GM18498 (cell line): ENCODE results near the gene ENDOD1.
"Not testable (repeated sequence)": the region's sequence is repeated elsewhere in the genome, so short reads cannot be mapped to it uniquely, and the experiment has no call there.

Source experiments
- ATAC-seq: cut with Tn5 transposase; IDR thresholded peaks from one replicate; pipeline ENCODE4 v1.9.1; 2021; ENCODE audit warnings: mild to moderate bottlenecking, moderate library complexity; ENCODE audit not compliant: unreplicated experiment

ENDOD1 gene

GRCh38 chr11:95102733-95103132, 13.1 kb downstream of the ENDOD1 start:
- ATAC-seq = no peak

DNA sequence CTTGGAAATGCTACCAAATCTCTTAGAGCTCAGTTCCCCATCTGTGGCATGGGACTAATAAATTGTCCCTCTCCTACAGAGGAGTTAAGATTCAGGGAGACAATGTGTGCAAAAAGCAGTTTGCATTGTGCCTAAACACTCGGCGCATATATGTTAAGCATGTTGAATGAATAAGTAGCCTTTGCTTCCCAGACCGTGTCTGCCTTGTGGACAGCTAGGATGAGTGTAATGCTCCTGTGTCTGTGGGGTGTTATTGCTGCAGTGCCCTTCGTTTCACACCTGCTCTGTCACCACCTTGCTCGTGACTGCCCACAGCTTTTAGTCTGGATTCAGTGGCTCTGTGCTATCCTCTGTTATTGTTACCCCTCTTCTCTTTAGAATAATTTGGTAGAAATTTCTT, 14.1 kb downstream of the ENDOD1 start:
- ATAC-seq = no peak

DNA sequence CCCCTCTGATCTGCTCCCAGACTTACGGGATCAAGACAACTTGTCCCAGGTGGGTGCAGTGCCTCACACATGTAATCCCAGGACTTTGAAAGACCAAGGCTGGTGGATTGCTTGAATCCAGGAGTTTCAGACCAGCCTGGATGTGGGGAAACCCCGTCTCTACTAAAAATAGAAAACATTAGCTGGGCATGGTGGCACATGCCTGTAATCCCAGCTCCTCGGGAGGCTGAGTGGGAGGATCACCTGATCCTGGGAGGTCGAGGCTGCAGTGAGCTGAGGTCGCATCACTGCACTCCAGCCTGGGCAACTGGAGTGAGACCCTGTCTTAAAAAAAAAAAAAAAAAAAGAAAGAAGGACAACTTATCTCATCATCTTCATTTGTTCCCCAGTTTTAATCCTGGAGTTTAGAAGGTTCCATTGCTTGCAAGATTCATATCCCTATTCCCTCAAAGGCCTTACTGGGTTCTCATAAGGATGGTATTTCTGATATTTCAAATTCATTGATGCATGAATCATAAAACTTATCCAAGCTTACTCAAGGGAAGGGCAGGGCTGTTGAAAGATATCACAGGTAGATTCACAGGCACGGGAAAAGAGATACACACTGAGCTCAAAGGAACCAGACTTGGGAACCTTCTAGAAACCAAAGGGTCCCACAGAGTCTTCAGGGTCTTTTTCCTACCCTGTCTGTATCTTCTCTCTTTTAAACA, 14.6 kb downstream of the ENDOD1 start:
- ATAC-seq = no peak

- ATAC-seq = no peak
These were observed 15.2 kb downstream of the ENDOD1 start for GRCh38 chr11:95104856-95105255.

- ATAC-seq = no peak
These were observed 18.5 kb downstream of the ENDOD1 start for GRCh38 chr11:95108159-95108611.

GRCh38 chr11:95108671-95109551, 19.3 kb downstream of the ENDOD1 start:
- ATAC-seq = no peak

DNA sequence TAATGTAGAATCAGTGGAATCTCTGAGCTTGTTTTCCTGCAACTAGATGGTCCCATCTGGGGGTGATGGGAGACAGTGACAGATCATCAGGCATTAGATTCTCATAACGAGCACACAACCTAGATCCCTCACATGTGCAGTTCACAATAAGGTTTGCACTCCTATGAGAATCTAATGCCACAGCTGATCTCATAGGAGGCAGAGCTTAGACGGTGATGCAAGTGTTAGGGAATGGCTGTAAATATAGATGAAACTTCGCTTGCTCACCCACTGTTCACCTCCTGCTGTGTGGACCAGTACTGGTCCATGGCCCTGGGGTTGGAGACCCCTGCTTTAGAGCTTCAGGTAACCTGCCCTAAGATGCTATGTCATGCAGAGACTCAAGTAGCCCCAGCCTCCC, 21.8 kb downstream of the ENDOD1 start:
- ATAC-seq = not testable (repeated sequence)

DNA sequence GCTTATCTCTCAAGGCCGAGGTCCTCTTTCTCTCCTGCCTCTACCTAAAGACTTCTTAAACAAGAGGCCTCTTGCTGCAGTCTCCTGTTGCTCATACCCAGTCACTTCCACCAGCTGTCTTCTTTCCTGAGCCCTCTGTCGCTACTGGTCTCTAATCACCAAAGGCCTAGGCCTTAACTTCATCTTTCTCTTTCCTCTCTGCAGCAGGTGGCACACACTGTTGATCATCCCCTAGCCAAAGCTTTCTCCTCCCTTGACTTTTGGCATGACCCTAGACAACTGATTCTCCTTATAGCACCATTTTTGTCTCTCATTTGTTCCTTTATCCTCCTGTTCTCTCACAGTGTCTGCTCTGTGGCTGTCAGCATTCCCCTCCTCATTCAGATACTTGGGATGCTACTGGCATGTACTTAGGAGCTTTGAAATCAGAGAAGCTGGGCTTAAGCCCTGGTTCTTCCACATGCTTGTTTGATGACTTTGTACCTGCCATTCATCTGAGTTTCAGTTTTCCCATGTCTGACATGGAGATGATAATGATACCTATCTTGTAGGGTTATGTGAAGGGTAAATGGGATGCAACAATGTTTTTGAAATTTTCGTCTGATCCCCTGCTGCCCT, 22.4 kb downstream of the ENDOD1 start:
- ATAC-seq = no peak

- ATAC-seq = no peak
These were observed 26.0 kb downstream of the ENDOD1 start for GRCh38 chr11:95115597-95115996.

- no peak for ATAC-seq
These were observed 29.9 kb downstream of the ENDOD1 start for GRCh38 chr11:95119361-95120060.

DNA sequence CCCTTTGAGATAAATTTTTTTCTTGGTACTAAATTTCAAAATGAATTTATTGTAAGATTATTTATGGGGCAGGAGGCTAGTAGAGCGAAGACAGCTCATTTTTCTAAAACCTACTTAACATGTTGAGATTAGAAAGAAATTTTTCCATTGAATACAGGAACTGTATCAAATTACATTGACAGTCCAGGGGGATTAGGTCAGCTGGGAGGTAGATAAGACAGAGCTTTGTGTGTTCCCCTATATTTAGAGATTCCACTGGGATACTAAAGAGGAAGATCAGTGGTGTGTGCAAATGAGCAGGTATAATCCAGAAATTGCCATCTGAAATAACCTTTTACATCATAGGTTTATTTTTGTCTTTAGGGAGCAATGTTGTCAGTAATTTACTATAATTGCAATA, 32.1 kb downstream of the ENDOD1 start:
- ATAC-seq = no peak

GRCh38 chr11:95123556-95123955, 33.9 kb downstream of the ENDOD1 start:
- no peak for ATAC-seq

DNA sequence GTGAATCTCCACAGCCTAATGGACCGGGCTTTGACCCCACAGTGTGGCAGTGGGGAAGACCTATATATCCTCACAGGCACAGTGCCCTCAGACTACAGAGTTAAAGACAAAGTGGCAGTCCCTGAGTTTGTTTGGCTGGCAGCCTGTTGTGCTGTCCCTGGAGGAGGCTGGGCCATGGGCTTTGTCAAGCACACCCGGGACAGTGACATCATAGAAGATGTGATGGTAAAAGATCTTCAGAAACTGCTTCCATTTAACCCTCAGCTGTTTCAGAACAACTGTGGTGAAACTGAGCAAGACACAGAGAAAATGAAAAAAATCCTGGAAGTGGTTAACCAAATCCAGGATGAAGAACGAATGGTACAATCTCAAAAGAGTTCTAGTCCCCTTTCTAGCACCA, 39.0 kb downstream of the ENDOD1 start:
- ATAC-seq = no peak

DNA sequence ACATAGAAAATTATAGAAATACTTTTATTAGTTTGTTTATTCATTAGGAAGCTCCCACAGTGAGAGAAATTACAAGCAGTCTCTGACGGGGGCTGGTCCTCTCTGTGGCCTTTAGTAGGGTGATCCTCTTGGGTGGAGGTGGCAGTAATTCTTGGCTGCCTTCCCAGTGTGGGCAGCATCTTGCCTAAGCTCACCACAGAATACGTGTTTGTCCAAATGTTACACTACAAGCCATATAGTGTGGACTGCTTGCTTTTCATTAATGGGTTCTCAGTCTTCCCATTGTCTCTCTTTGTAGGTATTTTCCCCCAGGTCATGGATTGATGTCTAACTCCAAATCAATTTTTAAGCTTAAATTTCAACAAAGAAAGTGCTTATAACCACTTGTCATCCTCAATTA, 43.3 kb downstream of the ENDOD1 start:
- ATAC-seq = no peak

GRCh38 chr11:95134491-95134890, 44.8 kb downstream of the ENDOD1 start:
- ATAC-seq = no peak

DNA sequence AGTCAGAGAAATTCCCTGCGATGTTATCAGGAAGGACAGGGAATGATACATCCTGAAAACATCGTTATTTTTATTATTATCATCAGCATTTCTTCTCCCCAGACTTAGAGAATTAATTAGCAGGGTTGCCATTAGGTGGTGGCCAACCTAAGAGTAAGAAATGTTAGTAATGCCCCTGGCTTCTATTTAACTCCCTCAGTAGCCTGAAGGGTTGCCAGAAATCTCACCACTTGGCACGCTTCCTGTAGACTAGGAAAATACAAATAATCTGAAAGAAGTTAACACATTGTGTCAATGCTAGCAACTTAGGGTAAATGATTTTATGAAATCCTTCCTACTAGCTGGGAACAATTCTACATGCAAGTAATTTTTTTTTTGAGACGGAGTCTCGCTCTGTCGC, 45.5 kb downstream of the ENDOD1 start:
- no peak for ATAC-seq

- ATAC-seq = no peak
These were observed 46.2 kb downstream of the ENDOD1 start for GRCh38 chr11:95135880-95136279.

- not testable (repeated sequence) for ATAC-seq
These were observed 47.1 kb downstream of the ENDOD1 start for GRCh38 chr11:95136747-95137146.

DNA sequence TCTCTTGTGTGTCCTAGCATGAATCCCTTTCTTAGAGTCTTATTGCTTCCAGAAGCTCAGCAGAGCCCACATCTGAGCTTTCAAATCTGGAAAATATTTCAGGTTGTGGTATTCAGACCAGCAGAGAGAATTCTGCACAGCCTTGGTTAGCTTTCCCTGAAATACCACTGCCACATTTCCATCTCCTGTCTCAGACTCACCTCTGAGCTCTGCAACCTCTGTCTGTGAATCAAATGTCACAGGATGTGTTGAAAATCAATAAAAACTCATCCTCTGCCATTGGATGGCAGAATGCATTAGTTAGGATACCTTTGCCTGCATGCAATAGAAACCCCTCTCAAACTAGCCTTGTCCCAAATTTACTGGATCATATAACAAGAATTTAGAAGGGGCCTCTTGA, 47.7 kb downstream of the ENDOD1 start:
- ATAC-seq = no peak

DNA sequence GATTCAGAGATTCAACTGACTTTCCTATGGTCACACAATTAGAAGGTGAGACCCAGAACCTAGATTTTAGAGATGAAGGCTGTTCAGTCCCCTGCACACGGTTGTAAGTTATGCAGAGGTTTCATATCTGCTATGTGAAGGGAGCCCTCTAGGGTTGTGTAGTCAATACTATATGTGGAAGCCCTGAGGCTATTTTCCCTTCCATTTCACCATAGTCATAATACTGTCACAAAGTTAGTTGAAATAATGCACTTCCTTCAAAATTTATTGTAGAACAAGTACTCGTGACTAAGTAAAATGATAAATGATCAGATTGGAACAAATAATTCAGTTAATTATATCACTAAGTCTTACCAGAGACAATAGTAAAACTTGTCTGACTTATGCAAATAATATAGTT, 48.8 kb downstream of the ENDOD1 start:
- ATAC-seq = peak; percentile 89

DNA sequence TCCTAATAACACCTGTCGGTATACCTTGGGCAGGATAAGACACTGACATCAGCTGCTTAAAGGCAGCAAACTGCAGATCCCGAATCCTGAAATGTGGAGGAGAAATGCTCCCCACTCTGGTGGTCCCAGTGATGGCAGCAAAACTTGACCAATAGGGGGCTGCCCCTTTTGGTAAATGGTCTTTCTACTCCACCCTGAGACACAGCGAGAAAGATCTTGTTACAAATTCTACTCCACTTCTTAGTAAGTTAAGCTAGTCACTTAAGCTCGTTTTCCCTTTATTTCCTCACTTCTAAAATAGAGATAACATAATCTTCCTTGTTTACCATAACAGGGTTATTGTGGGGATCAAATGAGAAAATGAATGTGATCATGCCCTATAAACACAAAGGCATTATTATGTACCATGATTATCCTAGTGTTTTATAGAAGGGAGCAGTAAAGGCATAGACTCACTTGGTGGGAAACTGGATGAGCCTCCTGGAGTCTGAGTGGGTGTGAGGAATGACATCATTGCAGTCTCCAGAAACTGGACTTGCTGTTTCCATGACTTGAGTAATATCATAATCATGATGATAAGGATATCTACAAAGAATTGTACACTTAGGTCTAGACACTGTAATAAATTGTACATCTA, 50.9 kb downstream of the ENDOD1 start:
- ATAC-seq = no peak
